ENCODE measurements around the gene ZNF346. TPM values are rescaled to one million over a fixed set of nuclear protein-coding genes. Genes with fewer than 3 reads are reported as not detected.

Gene ZNF346
- total RNA-seq, 1 experiment from 2014 or later, result 17.6 TPM

DNA sequence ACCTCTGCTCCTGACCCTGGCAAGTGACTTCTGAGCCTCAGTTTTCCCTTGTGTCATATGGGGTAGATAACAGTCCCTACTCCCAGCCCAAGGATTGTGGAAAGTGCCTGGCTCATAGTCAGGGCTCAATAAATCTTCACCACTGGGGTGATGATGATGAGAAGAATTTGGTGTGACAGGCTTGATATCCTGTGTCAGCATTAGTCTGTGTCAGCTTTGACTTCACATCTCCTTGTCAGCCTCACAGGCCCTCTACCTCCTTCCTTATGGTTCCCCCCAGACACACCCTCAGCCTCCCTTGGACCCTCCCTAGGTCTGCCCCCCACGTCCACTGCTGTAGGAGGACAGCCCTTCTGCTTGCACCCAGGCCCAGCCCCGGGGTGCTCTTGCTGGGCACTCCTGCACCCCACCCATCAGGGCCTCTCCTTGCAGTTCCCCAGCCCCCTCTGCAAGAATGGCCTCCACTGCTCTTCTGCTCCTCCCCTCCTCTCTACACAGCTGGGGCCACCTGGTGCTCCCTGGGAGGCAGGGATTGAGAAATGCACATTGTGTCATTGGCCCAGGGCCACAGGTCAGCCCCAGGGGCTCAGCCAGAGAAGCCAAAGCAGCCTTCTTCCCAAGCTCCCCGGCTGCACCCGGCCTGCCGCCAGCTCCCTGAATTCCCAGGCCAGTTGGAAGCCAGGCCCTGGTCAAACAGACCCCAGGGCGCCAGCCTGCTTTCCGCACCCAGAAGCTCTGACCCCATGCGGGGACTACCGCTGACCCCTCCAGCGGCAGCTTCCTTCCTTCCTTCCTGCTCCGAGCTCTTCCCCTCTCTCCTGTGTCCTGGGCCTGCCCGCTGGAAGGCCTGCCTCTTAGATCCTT is 72.0 kb downstream of the ZNF346 start:
- DNase-seq (ENCODE audit: low spot score), result peak; percentile 55

DNA sequence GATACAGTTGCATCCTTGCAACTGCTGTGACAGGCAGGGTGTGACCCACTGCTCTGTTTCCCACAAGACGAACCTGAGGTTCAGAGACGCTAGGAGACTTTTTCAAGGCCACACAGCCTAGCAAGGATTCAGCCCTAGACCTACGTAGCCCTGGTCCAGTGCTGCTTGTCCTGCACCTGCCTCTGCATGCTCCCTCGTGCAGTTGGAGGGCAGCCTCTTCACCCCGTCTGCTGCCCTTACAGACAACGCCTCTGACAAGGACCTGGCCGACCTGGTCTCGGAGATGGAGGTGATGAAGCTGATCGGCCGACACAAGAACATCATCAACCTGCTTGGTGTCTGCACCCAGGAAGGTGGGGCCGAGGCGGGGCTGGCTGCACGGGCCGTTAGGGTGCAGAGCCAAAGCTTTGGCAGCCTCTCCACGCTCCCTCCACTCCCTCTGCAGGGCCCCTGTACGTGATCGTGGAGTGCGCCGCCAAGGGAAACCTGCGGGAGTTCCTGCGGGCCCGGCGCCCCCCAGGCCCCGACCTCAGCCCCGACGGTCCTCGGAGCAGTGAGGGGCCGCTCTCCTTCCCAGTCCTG is 72.7 kb downstream of the ZNF346 start:
- DNase-seq (ENCODE audit: low spot score), result no peak

DNA sequence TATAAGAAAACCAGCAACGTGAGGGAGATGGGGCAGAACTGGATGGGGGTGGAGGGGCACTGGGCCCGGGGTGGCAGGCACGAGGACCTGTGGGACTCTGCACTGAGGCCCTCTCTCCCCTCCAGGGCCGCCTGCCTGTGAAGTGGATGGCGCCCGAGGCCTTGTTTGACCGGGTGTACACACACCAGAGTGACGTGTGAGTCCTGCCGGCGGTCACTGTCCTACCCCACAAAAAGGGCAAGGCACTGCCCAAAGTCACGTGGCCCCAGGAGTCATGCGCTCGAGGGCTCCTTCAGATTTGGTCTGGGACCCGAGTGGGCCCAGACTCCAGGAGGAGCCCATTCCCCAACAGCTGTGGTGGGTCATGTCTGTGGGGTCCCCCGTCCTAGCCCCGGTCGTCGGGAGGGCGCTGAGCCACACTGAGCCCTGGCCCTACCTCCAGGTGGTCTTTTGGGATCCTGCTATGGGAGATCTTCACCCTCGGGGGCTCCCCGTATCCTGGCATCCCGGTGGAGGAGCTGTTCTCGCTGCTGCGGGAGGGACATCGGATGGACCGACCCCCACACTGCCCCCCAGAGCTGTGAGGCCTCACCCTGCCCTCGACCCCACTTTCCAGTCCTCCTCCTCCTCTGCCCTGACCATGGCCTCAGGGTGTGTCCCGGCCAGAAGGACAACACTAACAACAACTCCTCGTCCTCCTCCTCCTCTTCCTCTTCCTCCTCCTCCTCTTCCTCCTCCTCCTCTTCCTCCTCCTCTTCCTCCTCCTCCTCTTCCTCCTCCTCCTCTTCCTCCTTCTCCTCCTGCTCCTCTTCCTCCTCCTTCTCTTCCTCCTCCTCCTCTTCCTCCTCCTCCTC is 73.9 kb downstream of the ZNF346 start:
- no peak for DNase-seq (ENCODE audit: low spot score)

DNA sequence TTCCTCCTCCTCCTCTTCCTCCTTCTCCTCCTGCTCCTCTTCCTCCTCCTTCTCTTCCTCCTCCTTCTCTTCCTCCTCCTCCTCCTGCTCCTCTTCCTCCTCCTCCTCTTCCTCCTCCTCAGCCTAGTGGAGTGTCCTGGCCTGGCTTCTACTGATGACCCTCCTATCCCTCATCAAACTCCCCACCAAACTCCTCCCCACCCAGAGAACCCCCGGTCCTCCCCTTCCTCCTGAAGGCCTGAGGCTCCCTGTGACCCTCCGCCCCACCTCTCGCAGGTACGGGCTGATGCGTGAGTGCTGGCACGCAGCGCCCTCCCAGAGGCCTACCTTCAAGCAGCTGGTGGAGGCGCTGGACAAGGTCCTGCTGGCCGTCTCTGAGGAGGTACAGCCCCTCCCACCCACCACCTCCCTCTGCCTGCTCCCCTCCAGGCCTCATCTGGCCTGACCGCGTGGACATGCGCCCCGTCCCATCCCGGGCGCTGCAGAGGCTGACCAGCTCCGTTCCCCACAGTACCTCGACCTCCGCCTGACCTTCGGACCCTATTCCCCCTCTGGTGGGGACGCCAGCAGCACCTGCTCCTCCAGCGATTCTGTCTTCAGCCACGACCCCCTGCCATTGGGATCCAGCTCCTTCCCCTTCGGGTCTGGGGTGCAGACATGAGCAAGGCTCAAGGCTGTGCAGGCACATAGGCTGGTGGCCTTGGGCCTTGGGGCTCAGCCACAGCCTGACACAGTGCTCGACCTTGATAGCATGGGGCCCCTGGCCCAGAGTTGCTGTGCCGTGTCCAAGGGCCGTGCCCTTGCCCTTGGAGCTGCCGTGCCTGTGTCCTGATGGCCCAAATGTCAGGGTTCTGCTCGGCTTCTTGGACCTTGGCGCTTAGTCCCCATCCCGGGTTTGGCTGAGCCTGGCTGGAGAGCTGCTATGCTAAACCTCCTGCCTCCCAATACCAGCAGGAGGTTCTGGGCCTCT is 74.8 kb downstream of the ZNF346 start:
- DNase-seq (ENCODE audit: low spot score), result no peak

DNA sequence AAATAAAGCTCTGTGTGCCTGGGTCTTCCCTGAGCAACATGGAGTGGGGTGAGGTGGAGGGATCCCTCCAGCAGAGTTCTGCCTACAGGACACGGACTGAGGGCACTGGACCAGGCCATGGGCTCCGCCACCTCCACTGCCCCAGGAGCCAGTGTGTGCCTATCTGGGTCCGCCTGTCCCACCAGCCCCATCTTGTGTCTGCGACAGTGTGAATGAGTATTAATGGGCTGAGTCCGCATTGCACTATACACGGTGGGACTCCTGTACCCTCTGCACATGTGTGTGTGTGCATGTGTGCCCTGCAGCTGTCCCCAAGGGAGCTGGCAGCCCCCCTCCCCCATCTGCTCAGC is 75.6 kb downstream of the ZNF346 start:
- no peak for DNase-seq (ENCODE audit: low spot score)

DNA sequence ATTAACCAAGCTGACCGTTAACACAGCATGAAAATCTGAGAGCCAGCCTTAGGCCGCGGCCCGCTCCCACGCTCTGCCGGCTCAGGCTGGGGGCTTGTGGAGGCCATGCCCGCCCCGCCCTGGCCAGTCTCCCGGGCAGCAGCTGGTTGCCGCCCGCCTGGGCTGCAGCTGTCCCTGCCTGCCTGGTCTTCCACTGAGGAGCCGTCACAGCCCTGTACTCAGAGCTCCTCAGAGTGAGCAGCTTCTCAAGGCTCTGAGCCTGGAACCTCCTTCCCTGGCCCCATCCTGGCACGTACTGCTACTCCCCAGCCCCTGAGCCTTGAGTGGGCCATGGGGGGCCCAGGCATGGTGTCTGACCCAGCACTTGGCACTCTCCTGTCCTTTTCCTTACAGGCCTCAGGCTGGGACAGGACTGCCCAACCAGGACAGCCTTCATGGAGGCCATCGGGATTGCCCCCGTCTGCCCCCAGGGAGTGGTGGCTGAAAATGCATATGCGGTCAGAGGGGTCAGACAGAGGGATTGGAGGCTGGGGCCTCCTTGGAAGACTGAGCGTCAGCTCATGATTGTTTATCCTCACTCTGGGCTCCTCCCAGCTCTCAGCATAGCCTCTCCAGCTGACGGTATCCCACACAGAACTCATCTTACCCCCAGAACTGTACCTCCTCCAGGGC is 76.1 kb downstream of the ZNF346 start:
- no peak for DNase-seq (ENCODE audit: low spot score)

DNA sequence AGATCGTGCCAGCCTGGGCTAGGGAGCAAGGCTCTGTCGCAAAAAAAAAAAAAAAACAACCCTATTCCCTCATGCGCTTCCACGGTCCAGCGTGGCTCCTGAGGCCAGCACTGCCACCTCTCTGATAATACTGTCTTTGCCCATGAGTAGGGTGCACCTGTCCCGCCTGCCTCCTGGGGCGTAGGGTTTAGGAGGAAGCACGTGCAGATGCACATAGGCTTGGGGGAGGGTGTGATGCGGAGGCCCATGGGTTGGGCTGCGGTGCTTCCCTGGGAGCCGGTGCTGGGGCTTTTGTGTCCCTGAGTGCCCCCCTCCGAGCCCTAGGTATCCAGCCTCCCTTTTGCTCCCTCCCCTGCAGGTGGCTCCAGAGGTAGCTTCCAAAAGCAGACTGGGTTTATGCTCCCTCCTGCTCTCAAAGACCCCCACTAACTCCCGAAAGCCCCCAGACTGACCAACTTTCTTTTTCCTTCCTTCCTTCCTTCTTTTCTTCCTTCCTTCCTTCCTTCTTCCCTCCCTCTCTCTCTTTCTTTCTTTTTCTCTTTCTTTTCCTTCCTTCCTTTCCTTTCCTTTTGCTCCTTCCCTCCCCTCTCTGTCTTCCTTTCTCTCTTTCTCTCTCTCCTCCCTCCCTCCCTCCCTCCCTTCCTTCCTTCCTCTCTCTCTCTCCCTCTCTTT is 77.1 kb downstream of the ZNF346 start:
- DNase-seq (ENCODE audit: low spot score), result no peak

DNA sequence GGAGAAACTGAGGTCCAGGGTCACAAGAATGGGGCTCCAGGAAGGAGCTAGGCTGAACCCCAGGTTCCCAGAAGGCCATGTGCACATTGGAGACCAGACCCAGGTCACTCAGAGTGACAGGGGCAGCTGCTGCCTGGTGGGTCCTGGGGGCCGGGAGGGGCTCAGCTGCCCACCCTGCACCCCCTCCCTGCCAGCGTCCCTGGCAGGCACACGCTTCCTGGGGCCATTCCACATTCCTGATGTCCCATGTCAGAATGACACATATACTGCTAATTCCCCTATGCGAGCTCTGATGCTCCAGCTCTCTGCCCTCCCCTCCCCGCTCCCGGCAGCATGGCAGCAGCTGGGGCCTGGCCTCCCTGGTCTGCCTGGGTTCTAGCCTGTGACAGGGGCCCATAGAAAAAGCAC is 78.2 kb downstream of the ZNF346 start:
- peak; percentile 48 for DNase-seq (ENCODE audit: low spot score)

DNA sequence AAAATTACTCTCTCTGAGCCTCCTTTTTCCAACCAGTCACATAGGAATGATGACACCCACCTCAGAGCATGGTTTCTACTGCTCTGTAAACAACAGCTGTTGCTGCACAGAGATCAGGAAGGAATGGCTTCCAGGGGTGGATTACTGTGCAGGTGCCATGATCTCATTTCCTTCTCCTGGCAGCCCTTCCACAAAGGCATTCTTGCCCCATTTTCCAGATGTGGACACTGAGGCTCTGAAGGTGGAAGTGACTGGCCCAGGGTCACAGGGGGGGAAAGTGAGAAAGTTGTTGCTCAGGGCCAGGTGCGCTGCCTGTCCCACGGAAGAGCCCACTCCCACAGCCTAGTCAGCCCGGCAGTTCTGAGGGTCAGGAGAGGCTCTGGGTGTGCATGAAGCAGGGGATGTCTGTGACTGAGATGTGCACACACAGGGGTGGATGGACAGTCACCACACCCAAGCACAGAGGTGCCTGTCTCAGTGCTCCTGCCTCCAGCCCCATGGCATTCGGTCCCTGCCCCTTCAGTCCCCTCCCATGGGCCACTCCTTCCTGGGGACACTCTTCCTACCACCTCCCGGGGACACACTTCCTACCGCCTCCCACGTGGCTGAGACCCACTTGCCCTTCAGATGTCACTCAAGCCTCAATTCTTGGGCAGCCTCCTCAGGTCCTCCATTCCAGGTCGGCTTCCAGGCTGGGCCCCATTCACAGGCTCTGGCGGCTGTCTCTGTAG is 81.2 kb downstream of the ZNF346 start:
- peak; percentile 35 for DNase-seq (ENCODE audit: low spot score)

DNA sequence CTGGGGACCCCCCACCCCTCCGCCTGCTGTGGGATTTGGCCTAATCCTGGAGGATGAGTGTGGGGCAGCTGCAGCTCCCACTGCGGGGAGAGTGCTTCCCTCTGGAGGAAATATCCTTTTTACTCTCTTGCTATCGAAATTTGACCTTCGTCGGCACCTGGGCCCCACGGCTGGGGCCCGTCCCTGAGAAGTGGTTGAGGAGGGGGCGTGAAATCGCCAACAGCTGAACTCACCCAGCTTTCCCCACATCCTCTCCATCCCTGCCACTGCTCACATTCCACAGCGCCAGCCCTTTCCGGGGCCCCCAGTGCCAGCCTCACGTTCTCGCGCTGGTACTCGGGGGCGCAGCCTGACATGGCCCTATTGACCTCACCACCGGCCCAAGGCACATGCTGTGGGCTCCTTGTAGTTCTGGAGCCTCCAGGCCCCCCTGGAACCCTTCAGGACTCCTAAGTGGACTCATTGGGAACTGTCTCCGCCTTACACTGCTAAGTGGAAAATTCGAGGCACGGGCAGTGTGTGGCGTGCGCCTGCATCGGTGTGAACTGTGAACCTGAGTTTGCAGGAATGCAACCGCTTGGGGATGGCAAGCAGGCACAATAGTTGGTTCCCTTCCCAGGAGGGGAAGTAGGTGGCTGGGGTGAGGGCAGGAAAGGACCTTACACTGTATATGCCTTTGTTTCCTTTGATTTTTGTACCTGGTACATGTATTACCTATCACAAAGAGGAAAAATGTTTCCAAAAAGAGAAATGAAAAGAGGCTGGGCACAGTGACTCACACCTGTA is 83.4 kb downstream of the ZNF346 start:
- DNase-seq (ENCODE audit: low spot score), result no peak

DNA sequence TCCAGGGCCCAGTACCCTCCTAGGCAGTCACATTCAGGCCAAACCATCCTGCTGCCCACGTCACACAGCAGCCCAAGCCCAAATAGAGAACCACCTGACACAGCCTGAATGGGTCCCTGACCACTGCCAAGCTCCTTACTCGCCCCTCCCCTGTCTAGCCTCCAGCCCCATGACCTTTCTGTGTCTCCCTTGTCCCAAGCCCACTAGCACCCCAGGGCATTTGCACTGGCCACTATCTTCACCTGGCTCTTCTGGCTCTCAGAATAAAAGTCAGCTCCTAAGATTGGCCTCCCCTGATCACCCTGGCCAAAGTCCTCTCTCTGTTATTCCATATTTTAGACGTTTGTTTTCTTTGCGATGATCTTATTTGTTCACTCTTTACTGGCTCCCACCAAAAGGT is 84.7 kb downstream of the ZNF346 start:
- DNase-seq (ENCODE audit: low spot score), result no peak

DNA sequence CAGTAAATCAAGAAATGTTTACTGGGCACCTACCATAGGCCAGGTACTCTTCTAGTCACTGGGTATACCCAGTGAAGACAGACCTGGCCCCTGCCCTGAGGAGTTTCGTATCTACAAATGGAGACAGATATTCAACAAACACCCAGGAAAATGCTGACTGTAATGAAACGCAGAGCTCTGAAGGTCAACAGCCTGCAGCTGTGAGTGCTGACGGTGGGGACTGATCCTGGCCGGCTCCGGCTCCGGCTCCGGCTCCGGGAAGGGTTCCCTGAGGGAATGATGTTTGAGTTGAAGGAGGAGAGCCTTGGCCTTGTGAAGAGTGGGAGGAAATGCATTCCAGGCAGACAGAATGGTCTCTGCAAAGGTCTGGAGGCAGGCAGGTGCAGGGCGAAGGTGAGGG is 87.3 kb downstream of the ZNF346 start:
- no peak for DNase-seq (ENCODE audit: low spot score)

DNA sequence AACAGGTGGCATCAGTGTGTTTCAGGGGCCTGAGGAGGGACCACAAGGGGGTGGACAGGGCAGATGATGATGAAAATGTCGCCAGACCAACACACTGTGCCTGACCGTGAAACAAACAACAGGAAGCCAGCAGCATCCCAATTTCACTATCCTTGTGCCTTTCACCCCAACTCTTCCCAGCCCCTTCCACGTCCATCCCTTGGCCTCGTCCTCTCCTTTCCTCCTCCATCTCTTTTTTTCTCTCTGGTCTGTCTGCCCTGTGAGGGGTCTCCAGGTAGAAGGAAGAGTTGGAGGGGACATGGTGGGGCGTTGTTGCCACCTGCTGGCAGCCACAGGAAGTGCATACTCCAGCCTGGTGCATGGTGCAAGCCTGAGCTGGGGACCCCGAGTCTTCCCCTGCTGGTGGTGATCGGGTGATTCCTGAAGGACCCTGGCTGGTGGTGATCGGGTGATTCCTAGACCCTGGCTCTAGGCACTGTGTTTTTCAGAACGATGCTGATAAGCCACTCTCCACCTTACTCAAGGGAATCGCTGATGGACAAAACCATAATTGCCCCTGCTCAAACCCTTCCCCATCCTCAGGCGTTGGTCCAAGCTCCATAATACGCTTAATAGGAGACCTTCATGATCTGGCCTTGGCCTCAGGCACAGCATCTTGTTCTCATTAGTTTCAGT is 89.4 kb downstream of the ZNF346 start:
- DNase-seq (ENCODE audit: low spot score), result peak; percentile 49

DNA sequence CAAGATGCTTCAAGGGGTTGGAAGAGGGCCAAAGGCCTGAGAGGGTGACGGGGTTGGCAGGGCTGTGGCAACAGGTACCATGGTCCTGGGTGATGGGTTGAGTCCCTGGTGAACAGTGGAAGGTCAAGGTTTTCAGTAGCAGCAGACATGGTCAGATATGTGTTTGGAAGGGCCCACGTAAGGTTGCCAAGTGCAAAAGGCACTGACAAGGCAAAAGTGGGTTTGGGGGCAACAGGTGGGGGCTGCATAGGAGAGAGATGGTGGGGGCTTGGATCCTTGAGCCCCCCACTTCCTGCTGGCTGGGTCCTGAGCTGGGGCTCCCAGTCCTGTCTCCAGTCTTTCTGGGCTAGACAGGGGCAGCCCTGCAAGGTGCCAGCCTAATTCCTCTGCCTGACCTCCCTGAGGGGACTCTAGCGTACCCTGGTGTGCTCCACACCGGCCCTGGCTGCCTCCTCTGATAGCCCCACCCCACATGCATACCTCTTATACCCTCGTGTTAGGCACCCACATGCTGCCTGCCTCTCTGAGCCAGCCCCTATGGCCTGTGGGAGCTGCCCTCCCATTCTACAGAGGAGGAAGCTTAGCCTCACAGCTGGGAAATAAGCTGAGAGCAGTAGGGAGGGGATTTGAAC is 90.2 kb downstream of the ZNF346 start:
- DNase-seq (ENCODE audit: low spot score), result no peak

DNA sequence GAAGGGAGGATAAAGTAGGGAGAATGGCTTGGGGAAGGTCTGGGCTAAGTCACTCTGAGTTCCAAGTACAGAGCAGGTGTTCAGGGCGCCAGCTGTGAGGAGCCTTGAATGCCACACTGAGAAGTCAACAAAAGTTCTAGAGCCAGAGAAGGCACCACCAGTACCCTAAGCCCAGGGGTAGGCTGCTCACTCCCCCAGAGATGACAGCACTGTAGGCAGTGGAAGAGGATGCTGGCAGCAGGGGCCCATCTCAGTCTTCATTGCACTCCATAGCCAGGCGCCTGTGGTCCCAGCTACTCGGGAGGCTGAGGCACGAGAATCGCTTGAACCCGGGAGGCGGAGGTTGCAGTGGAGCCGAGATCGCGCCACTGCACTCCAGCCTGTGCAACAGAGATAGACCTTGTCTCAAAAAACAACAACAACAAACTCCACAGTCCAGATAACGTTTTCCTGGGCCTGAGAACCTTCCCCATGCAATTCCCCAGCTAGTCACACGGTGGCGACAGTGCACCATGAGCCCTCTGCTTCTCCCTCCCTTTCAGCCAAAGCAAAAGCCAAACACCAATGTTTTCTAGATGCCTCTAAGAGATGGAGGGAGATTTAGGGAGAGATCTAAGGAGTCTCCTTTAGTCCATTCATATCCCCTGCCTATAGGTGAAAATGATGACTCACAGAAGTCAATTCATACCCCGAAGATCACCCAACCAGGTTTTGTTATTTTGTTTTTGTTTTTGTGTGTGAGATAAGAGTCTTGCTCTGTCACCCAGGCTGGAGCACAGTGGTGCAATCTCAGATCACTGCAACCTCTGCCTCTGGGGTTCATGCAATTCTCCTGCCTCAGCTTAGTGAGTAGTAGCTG is 91.3 kb downstream of the ZNF346 start:
- peak; percentile 76 for DNase-seq (ENCODE audit: low spot score)

DNA sequence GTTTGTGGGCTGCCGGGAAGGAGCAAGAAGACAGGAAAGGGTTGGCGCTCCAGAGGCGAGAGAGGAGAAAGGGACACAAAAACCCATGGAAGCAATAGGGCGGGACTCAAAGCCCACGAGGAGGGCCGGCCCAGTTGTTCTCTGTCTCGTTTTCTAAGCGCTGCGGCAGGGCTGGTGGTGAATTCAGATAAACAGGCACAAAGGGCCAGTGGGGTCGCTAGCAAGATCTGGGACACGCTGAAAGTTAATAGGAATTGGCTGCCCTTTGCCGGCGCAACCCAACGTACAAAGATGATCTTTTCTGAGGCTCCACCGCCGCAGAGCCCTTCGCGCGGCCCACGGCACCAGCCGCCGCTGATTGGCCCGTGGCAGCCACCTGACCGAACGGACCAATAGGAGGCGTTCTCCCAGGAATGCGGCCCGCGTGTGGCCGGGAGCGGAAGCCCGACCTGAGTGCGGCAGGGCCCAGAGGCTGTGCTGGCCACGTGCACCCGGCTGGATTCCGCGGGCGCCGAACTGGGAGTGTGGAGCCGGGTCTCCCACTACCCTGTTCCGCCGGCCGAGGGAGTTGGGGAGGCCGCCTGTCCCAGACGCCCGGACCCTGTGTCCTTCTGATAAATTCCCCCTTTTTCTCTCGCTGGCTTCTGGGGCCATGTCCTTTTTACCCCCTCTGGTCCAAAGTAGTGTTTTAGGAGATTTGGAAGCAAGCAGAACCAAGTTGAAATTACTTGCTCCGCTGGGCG is 94.3 kb downstream of the ZNF346 start:
- DNase-seq (ENCODE audit: low spot score), result no peak

All from A172 (cell line).